ENCODE results near the gene MBTD1.

MBTD1 gene

DNA sequence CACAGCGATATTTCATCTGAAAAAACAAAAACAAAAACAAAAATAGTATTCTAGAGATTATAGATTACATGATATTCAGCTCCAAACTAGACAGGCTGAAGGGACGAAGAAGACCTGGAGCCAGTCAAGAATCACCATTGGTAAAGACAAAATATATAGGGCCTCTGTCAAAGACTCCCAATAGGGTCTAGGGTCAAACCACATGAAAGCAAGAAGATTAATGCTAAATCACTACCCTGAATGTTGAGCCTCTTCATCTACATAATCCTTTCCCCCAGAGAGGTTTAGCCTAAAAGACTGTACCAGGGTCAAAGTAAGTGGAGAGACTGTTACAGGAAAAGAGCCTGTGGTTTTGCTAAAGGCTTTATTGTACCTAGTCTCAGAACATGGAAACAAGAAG lies 117.3 kb downstream of the MBTD1 start:
- DNase-seq, result no peak

DNA sequence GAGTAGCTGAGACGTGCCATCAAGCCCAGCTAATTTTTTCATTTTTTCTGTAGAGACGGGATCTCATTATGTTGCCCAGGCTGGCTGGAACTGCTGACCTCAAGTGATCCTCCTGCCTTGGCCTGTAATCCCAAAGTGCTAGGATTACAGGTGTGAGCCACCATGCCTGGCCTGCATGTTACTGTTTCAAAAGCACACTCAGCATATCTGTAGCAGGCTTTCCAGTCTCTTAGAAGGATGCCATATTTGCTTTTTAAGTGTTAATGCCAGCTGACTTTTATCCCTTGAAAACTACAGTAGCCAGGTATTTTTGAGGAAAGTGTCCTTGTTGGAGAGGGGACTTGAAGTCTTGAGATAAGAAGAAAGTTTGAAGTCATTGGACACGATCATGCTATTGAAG lies 123.9 kb downstream of the MBTD1 start:
- no peak for DNase-seq

DNA sequence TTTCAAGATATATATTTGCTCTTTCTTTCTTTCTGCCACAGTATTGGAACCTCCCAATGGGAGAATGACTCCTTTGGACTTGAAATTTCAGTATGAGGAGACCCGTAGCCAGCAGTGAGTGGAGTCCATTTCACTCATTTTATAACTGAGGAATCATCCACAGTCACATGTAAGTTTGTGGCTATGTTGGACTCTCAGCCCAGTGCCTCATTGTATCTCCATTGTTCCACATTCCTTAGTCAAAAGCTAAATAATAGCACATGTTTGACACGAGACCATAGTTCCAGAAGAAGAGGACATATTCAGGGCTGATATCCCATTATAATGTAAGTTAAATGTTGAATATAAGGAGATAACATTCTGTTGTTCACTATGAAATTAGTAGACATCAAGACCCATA lies 126.5 kb downstream of the MBTD1 start:
- no peak for DNase-seq

DNA sequence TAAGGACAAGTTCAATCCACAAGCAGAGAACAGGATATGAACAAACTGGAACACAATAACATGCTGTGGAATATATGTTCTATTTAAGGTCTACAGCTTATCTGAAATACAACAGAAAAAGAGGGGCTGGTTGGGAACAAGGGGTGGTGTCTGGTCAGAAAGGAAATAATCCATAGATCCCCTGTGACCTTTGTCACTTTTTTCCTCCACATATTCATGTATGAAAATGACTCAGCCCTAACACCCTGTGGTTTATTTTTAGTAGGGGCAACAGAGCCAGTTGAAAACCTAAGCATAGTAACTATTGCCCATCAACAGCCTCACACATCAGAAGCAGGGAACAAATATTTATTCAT lies 126.9 kb downstream of the MBTD1 start:
- DNase-seq, result no peak

DNA sequence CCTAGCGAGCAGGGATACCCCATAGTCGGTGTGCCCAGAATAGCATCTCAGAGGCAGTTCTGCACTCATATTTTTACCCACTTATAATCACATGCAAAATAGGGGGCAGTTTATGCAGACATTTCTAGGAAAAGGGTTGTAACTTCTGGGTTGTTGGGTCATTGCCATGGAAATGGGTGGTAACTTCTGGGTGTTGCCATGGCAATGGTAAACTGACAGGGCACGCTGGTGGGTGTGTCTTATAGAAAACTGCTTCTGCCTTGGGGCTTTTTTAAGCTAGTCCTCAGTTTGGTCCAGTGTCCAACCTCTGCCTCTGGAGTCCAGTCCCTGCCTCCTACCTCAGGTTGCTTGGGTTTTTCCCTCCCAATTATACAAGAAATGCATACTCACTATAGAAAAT lies 131.8 kb downstream of the MBTD1 start:
- DNase-seq, result no peak
